Activated CD4-positive, alpha-beta T cell treated with anti-CD3 and anti-CD28 coated beads for 4 hours (primary cell): ENCODE results near the gene KRTAP9-7.
"Not testable (repeated sequence)": the region's sequence is repeated elsewhere in the genome, so short reads cannot be mapped to it uniquely, and the experiment has no call there.

Experiments
- DNase-seq, 2 donors: peaks; one replicate each; pipeline ENCODE4 v3.0.0-alpha.2; 2020

The KRTAP9-7 gene

GRCh38 chr17:41275648-41276190 lies at the start of gene KRTAP9-7:
KRTAP9-7 (plus strand) TSS chr17:41275698; CDS start chr17:41275698, 0 bp downstream.
- DNase-seq = not testable (repeated sequence)

GRCh38 chr17:41226051-41226450 lies 49.4 kb upstream of the KRTAP9-7 start:
- DNase-seq = no peak

- DNase-seq = not testable (repeated sequence)
Measured at GRCh38 chr17:41226598-41227095, 48.9 kb upstream of the KRTAP9-7 start, which contains the start of gene KRTAP9-2. KRTAP9-2 (plus strand) TSS chr17:41226648; CDS start chr17:41226655, 7 bp downstream.

GRCh38 chr17:41230094-41230493 lies 45.4 kb upstream of the KRTAP9-7 start:
- no peak for DNase-seq

GRCh38 chr17:41231731-41232130 lies 43.8 kb upstream of the KRTAP9-7 start:
- no peak for DNase-seq

- not testable (repeated sequence) for DNase-seq
Measured at GRCh38 chr17:41232399-41233105, 42.9 kb upstream of the KRTAP9-7 start, which contains the start of gene KRTAP9-3. KRTAP9-3 (plus strand) TSS chr17:41232449; CDS start chr17:41232502, 53 bp downstream.

GRCh38 chr17:41237116-41237515 lies 38.4 kb upstream of the KRTAP9-7 start:
- DNase-seq = not testable (repeated sequence)

- DNase-seq = not testable (repeated sequence)
Measured at GRCh38 chr17:41237949-41238437, 37.5 kb upstream of the KRTAP9-7 start, which contains the start of gene KRTAP9-8. KRTAP9-8 (plus strand) TSS chr17:41237999; CDS start chr17:41238052, 53 bp downstream.

GRCh38 chr17:41246995-41247787 lies 28.3 kb upstream of the KRTAP9-7 start:
- not testable (repeated sequence) for DNase-seq

- DNase-seq = not testable (repeated sequence)
Measured at GRCh38 chr17:41249637-41250240, 25.8 kb upstream of the KRTAP9-7 start, which contains the start of gene KRTAP9-4. KRTAP9-4 (plus strand) TSS chr17:41249687; CDS start chr17:41249721, 34 bp downstream.

GRCh38 chr17:41251261-41251660 lies 24.2 kb upstream of the KRTAP9-7 start:
- no peak for DNase-seq

GRCh38 chr17:41254861-41255260 lies 20.6 kb upstream of the KRTAP9-7 start:
- no peak for DNase-seq

GRCh38 chr17:41255381-41256290 lies 19.9 kb upstream of the KRTAP9-7 start, which contains the start of gene KRTAP9-9:
KRTAP9-9 (plus strand) TSS chr17:41255384.
- not testable (repeated sequence) for DNase-seq

- no peak for DNase-seq
Measured at GRCh38 chr17:41256291-41256685, 19.2 kb upstream of the KRTAP9-7 start.

- DNase-seq = no peak
Measured at GRCh38 chr17:41258406-41258805, 17.1 kb upstream of the KRTAP9-7 start.

- DNase-seq = no peak
Measured at GRCh38 chr17:41263212-41263611, 12.3 kb upstream of the KRTAP9-7 start.

GRCh38 chr17:41264599-41264998 lies 10.9 kb upstream of the KRTAP9-7 start:
- no peak for DNase-seq

GRCh38 chr17:41265078-41265477 lies 10.4 kb upstream of the KRTAP9-7 start, which contains the start of gene KRTAP9-6:
KRTAP9-6 (plus strand) TSS chr17:41265378; CDS start chr17:41265378, 0 bp downstream.
- DNase-seq = no peak

- no peak for DNase-seq
Measured at GRCh38 chr17:41267711-41268110, 7.8 kb upstream of the KRTAP9-7 start.

- not testable (repeated sequence) for DNase-seq
Measured at GRCh38 chr17:41271323-41271722, 4.2 kb upstream of the KRTAP9-7 start.

GRCh38 chr17:41271858-41272257 lies 3.6 kb upstream of the KRTAP9-7 start:
- DNase-seq = no peak
